Measurements from ENCODE around the gene TRPC6.

TRPC6 gene

DNA sequence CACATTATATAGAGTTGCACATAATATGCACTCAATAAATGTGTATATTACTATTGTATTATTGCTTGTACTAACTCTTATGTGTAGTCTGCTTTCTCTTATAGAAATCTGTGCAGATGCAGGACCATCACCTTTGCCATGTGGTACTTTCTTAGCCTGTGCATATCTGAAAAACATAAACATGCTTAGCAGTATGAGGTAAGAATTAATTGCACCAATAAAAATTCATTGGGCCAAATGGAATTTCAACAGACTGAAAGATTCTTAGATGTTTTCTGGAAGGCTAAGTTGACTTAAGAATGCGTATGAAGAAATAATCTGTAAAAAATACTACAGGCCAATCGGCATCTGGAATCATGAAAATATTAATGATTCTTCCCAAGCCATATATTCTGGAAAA, 55.3 kb downstream of the TRPC6 start:
- no peak for DNase-seq (ENCODE audit: low read depth)
- no peak overlapping the region for H3K4me3 ChIP-seq (ENCODE audit: low read depth, low read length)
- TF ChIP-seq, protein P1, sequence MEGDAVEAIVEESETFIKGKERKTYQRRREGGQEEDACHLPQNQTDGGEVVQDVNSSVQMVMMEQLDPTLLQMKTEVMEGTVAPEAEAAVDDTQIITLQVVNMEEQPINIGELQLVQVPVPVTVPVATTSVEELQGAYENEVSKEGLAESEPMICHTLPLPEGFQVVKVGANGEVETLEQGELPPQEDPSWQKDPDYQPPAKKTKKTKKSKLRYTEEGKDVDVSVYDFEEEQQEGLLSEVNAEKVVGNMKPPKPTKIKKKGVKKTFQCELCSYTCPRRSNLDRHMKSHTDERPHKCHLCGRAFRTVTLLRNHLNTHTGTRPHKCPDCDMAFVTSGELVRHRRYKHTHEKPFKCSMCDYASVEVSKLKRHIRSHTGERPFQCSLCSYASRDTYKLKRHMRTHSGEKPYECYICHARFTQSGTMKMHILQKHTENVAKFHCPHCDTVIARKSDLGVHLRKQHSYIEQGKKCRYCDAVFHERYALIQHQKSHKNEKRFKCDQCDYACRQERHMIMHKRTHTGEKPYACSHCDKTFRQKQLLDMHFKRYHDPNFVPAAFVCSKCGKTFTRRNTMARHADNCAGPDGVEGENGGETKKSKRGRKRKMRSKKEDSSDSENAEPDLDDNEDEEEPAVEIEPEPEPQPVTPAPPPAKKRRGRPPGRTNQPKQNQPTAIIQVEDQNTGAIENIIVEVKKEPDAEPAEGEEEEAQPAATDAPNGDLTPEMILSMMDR (IDR thresholded peaks at IDR 0.05; ENCODE audit: control insufficient read depth, extremely low read depth, insufficient read depth): no peak

DNA sequence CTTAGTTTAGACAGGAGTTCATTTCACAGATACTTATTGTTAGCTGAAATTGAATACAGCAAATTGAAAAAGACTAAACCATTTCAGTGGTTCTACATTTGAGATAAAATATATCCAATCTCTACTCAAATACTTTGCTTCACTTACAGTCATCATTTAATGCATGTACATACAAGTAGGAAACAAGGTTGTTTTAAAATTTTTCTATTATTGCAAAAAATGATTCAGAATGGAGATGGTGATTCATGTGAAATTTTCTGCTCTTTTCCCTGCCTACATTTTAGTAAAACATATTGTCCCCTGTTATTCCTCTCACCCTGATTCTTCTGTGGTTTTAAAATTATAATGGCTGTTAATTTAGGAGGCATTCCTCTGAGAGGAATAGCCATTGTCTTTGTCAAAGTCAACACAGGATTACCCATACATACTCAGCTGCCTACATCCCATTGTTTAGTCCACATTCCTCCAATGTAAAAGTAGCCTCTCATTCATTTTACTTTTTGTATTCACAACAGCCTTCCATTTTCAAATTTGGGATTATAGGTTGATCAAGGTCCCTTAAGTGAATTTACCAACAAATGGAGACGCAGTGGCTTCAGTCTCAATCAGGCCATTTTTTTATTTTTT, 60.1 kb downstream of the TRPC6 start:
- no peak for DNase-seq (ENCODE audit: low read depth)
- no peak overlapping the region for H3K4me3 ChIP-seq (ENCODE audit: low read depth, low read length)
- TF ChIP-seq, protein P1 (IDR thresholded peaks at IDR 0.05; ENCODE audit: control insufficient read depth, extremely low read depth, insufficient read depth): no peak

DNA sequence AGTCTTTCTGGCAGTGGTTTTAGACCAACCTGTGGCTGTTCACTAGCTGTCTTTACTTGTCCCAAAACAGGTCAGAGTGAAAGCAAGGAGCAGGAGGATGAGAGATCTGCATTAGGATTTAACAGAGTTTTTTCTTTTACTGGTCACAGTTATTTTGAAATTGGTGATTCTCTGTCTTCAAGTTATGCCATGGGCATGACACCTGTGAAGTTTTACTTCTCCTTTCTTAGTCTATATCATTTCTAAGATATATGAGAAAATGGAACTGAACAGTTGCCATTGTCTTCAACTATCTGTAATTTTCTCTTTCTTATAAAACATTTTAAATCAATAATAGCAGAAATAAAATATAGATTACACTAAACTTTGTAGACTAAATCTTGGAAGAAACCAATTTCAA, 60.6 kb downstream of the TRPC6 start:
- no peak overlapping the region for H3K4me3 ChIP-seq (ENCODE audit: low read depth, low read length)
- TF ChIP-seq, protein P1 (IDR thresholded peaks at IDR 0.05; ENCODE audit: control insufficient read depth, extremely low read depth, insufficient read depth): no peak
- DNase-seq (ENCODE audit: low read depth): no peak

DNA sequence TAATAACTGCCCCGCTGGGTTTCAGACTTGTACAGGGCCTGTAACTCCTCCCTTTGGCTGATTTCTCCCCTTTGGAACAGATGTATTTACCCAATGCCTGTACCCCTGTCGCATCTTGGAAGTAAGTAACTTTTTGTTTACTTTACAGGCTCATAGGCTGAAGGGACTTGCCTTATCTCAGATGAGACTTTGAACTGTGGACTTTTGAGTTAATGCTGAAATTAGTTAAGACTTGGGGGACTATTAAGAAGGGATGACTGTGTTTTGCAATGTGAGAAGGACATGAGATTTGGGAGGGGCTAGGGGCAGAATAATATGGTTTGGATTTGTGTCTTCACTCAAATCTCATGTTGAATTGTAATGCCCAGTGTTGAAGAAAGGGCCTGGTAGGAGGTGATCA, 62.0 kb downstream of the TRPC6 start:
- TF ChIP-seq, protein P1 (IDR thresholded peaks at IDR 0.05; ENCODE audit: control insufficient read depth, extremely low read depth, insufficient read depth): no peak
- no peak overlapping the region for H3K4me3 ChIP-seq (ENCODE audit: low read depth, low read length)
- DNase-seq (ENCODE audit: low read depth): no peak

DNA sequence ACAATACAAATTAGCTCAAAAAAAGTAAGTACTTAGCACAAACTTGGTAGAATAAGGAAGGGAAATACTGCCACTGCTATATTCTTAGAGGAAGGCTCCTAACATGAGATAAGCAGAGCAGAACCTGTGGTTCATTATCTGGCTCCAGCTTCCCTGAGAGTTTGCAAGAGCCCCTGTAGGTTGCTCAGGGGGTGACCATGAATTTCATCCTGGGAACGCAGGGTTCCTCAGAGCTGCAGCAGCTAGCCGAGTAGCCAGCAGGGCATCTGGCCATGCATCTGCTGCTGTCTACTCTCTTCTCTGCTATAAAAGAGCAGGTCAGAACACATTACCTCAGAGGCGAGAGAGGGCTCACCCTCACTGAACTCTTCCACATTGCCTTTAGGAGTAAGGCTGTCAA, 67.3 kb downstream of the TRPC6 start:
- no peak overlapping the region for H3K4me3 ChIP-seq (ENCODE audit: low read depth, low read length)
- no peak for DNase-seq (ENCODE audit: low read depth)
- TF ChIP-seq, protein P1 (IDR thresholded peaks at IDR 0.05; ENCODE audit: control insufficient read depth, extremely low read depth, insufficient read depth): no peak

DNA sequence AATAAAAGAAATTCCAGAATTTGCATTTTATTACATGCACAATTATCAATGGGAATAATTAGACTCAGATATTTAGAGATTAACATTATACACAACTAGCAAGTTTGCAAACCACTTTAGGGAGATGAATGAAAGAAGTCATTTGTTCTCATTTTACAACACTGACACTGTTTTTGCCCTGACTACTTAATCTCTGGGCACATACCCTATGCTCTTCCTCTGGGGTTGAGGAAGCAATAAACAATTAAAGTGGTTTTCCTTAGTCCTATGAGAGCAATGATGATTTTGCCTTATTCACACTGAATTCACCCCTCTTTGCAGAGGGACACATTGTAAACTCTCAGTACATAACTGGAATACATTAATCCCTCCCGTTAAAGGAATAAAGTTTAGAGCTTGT, 72.7 kb downstream of the TRPC6 start:
- no peak for DNase-seq (ENCODE audit: low read depth)
- TF ChIP-seq, protein P1 (IDR thresholded peaks at IDR 0.05; ENCODE audit: control insufficient read depth, extremely low read depth, insufficient read depth): no peak
- H3K4me3 ChIP-seq (ENCODE audit: low read depth, low read length): no peak overlapping the region

DNA sequence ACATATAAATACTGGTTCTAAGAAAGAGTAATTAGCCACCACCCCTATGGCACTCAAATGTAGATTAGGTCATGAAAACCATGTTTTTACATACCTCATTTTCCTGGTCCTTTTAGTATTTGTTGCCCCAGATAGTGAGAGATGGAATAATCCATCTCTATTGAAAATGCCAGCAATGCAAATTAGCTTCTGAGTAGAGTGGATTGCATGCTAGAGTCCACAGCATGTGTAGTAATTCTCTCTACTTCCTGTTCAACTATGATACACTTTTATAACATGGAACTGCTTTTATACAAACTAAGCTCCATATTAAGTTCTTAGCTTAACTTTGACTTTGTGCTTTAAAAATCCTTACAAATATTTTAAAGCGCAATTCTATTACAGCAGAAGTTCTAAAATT, 73.2 kb downstream of the TRPC6 start:
- DNase-seq (ENCODE audit: low read depth): no peak
- TF ChIP-seq, protein P1 (IDR thresholded peaks at IDR 0.05; ENCODE audit: control insufficient read depth, extremely low read depth, insufficient read depth): no peak
- H3K4me3 ChIP-seq (ENCODE audit: low read depth, low read length): no peak overlapping the region
